GM19025 (cell line): Measurements from ENCODE around the gene SLC39A11.
"Not testable (repeated sequence)": the region's sequence is repeated elsewhere in the genome, so short reads cannot be mapped to it uniquely, and the experiment has no call there.

Experiments
- ATAC-seq: cut with Tn5 transposase; IDR thresholded peaks from one replicate; pipeline ENCODE4 v1.9.1; 2021; ENCODE audit warnings: mild to moderate bottlenecking, low read depth, moderate library complexity; ENCODE audit not compliant: unreplicated experiment

Gene SLC39A11

DNA sequence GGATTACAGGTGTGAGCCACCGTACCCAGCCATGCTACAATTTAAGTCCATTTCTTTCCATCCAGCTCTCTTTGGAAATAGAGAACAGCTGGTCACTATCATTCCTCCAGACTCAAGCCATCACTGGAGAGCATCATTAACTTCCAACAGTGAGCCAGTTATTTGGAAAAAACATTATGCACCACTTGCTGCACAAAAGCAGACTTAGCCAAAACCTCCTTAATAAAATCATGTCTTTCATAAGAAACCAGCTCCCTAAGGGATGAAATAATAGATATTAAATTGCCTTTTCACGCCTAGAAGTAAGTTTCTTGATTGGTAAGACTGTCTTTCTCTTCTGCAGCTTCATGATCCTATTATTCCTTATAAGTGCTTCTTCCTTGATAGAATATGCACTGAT lies 17.9 kb downstream of the SLC39A11 start:
- no peak for ATAC-seq

DNA sequence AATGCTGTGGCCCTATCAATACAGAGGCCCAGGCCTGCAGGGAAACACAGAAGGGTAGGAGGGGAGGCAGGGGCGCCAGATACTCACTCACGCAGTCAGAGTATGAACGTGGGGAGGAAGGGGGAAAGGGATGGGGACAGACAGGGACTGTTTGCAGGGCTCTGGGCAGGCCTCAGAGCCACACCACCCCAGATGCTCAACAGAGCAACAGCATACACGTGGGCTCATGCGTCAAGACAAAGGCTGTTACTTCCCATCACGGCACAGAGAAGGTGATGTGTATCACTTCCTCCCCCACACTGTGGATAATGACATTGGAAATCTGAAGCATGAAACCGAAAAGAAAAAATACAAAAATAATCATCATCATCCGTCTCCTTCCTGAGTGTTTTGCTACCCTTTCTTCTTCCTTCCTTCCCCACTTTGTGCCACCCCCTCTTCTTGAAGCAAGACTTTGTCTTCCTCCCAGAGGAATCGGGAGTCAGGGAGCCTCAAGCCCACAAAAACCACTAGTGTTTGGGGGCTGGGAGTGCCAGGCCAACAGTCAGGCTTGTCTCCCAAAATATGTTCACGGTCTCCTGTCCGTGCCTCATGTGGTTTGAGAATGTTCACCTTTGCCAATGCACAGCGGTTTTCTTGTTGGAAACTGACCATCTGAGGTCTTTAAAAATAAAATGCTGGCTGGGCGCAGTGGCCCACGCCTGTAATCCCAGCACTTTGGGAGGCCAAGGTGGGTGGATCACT lies 20.1 kb downstream of the SLC39A11 start:
- ATAC-seq, result no peak

DNA sequence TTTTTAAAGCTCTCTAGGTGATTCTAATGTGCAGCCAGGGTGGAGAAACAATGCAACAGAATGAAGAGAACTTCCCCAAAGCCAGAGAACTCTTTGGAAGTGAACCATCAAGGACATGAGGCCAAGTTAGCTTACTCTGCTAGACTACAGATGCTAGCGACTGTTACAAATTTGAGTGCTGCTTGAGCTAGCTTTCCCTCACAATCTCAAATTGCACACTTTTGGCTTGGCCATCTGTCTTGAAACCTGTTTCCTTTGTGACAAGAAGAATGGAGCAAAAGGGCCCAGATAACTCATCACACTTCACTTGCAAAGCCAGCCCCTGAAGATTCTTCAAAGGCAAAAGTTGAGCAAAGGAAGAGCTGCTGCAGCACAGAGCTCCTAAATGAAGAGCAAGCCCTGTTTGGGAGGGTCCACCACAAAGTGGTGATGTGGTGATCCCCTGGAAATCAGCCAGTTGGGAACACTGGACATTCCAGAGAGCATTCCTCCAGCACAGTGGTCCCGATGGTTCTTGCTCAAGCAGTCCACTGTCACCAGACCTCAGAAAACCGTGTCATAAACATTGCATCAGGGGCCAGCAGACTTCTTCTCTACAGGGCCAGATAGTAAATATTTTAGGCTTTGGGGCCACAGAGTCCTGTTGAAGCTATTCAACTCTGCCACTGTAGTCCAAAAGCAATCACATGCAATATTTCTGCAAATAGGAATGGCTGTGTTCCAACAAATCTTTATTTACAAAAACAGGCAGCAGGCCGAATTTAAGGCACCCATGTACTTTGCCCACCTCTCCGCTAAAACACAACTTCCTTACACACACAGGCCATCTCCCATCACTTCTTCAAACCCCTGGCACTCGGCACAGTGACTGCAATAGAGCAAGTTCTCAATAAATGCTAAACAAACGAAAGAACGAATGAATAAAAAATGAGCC lies 21.2 kb downstream of the SLC39A11 start:
- no peak for ATAC-seq

DNA sequence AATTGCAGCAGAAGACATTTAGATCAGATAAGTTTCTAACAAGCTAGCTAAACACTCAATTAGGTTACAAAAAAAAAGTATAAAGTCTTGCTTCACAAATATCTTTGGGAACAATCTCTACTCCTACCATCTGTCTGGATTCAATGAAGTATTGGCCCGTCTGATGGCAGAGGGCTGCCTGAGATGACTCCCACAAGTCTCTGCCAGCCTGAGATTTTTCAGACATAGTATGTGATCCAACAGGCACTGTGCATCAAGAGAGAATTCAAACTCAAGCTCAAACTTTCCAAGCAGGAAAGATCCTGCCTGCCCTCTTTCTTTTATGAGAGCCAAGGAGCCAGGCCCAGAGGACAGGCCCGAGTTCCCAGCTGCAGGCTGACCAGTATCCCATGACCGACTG lies 22.6 kb downstream of the SLC39A11 start:
- no peak for ATAC-seq

DNA sequence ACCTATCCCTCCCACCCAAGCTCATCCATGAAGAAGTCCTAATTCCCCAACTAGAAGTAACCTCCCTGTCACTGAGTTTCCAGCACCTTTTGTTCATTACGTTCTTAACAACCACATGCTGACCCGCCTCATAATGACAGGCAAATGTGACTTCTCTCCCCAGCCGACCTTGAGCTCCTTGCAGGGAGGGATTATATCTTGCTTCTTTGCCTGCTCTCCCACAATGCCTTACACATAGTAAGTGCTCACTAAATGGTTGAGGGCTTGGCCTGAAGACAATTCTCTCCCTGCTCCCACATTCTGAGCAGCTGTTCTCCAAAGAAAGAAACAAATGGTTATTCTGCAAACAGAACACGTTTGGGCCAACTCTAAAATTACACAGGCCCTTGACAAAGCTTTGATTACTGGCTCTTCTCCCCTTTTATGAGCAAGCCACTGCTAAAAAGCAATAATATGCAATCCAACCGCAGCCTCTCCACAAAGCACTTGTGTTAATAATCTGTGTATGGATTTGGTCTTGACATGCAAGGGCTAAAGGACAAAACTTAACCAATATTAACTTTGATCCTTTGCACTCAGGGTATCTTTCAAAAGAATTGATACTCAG lies 23.2 kb downstream of the SLC39A11 start:
- no peak for ATAC-seq

DNA sequence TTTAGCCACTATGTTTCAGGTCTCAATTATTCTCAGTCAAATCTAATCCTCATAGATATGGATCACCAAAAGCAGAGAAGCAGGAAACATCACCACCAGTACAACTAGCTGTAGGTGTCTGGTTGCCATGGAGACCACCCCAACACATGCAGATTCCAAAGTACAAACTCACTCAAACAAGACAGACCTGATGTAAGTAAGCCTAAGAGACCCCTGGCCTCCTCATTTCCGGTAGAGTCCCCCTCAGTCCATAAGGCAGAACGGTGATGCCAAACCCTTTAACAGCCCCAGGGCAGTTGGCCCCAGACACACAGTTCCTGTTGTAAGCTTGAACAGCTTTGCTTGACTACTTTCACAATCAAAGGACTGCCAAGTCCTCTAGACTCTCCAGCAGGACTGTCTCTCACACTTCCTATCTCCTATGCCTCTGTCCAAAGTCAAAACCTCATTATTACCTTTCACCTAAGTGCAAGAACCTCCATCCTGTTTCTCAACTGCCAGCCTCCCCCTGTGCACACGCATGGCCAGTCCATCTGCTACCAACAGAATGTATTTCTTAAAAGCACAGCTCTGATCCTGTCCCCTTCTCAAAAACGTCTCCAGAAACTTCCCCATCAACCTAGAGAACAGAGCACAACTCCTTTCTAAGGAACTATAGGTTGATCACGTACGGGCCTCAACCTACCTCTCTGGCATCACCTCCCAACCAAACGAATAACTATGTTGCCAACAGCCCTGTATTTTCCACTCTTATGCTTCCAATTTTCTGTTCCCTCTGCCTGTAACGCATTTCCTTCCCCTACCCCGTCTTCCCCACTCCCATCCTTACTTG lies 23.9 kb downstream of the SLC39A11 start:
- ATAC-seq, result no peak

DNA sequence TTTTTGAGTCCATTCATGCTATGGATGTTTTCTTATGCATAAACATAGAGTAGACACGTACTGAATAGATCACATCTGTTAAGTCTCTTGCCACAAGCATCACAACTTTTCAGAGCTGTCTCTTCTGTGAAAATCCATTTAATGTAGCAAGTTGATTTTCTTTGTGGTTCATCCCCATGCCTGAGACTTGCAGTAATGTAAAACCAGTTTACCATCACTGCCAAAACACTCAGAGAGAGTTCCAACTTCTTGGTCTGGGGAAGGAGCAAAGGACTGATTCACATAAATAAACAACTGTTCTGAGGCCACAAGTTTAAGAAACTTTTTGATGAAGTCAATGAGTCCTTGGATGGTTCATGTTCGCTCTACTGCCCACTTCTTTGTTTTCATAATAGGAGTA lies 24.8 kb downstream of the SLC39A11 start:
- ATAC-seq, result not testable (repeated sequence)

DNA sequence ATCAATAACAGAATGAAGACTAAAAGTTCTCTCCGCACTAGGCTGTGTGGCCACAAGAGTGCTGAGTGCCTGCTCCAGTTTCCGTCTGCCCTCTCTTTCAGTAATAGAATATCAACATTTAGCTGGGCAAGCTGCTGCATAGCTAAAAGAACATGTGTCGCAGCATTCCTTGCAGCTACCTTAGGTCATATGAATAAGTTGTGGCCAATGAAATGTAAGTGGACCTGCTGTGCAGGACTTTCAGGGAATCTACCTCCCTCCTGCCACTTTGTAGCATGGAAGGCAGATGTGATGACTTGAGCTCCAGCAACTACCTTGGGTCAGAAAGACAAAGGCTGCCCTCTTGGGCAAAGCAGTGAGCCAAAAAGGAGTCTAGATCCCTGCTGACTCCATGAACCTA lies 25.4 kb downstream of the SLC39A11 start:
- no peak for ATAC-seq

DNA sequence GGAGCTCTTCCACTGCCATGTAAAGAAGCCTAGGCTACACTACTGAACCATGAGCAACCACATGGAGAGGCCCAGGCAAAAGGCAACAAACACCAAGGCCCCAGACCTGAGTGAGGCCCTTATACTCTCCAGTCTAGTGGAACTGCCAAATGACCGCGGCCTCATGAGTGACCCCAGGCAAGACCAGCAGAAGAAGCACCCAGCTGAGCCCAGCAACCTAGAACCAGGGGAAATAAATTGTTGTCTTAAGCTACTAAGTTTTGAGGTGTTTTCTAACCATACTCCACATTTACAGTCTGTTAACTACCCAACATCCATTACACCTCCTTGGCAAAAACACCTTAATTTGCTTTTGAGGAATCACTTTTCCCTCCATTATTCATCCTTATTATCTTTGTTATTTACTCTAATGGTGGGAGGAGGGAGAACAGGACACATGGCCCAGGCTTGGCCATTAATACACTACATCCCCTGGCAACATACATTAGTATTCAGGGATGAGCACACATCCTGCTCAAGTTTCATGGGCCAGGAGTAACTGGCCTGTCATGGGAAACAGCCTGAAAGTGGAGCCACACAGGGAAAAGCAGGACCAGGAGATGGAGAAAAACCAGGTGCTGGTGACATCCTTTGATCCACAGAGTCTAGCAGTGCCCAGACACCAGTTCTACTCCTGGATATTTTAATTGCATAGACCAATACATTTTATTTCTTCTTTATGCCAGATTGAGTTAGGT lies 26.2 kb downstream of the SLC39A11 start:
- ATAC-seq, result no peak

DNA sequence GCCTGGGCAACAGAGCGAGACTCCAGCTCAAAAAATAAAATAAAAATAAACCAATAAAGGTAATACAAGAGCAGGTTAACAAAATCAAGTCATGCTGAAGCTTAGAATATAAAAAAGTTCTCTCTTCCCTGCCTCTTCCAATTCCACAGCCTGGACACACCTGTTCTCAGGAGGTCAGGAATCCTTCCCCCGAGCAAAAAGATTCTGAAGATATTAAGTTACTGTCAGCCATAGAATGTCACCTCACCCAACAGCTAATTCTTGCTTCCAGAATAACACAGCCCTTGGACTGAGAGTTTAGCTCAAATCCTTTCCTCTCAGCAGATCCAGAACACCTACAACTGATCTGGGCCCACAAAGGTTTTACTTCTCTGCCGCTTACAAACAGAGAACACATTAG lies 27.1 kb downstream of the SLC39A11 start:
- no peak for ATAC-seq

DNA sequence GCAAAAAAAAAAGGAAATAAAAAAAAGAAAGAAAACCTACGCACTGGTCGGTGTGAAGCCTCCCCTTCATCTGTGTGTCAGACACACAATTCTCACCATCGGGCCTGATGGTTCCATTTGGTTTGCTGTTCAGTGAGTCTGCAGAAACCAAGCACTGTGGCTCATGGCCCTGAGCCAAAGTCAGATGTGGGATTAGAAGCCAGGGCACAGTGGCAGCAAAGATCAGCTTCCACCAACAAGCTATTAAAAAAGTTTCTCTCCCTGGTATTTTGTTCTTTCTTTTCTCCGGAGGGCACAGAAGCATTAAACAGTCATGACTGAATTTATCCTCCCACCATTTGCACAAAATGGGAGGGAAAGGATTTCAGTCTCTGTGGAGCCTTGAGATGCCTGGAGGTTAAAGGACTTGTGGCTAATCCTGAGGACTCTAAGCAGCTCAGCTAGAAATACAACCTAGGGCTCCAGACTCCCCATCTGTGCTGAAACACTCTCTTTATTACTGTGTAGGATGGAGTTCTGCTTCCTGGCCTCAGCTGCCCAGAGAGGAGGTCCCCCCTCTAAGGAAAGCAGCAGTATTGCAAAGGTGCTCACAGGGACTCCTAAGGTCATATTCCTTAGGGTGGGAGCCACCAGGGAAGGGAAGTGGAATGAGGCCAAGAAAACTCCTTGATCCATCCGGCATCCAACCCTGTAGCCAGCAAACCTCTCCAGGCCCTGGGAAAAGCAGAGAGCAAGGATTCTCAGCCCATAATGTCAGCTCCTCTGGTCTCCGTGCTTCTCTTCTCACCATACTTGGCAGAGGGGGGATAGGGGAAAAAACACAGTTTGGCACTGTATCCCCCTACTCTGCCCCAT lies 28.2 kb downstream of the SLC39A11 start:
- ATAC-seq, result no peak

DNA sequence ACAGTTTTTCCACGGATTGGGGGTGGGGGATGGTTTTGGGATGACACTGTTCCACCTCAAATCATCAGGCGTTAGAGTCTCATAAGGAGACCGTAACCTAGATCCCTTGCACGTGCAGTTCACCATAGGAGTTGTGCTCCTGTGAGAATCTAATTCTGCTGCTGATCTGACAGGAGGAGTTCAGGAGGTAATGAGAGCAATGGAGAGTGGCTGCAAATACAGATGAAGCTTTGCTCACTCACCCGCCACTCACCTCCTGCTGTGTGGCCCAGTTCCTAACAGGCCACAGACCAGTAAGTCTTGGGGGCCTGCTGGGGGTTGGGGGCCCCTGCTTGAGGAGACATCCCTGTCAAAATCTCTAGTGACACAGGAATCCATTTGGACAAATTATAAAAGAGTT lies 29.8 kb downstream of the SLC39A11 start:
- no peak for ATAC-seq

DNA sequence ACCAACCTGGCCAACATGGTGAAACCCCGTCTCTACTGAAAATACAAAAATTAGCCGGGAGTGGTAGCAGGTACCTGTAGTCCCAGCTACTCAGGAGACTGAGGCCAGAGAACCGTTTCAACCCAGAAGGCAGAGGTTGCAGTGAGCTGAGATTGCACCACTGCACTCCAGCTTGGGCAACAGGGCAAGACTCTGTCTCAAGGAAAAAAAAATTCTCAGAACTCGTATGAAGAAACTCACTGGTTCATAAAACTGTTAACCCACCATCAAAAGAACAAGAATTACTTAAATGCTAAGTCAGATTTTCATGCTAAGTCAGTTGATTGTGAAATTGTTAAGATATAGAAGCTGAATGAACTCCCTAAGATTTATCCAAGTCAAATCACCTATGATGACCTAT lies 31.3 kb downstream of the SLC39A11 start:
- no peak for ATAC-seq

DNA sequence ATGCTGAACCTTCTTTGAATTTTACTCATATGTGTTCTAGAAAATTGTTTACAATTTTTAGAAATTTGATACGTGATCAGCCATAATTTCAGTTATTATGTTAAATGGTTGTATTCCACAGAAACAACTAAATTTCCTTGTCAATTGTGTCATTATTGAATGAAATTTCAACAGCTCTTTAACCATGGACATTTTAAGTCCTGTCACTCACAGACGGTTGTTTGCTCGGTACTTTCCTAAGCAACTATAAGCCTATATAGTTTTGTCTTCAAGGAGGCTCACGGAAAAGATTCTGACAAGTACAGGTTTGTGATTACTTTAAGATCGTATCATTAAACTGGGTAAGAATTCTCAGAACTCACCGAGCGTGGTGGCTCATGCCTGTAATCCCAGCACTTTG lies 31.8 kb downstream of the SLC39A11 start:
- no peak for ATAC-seq

DNA sequence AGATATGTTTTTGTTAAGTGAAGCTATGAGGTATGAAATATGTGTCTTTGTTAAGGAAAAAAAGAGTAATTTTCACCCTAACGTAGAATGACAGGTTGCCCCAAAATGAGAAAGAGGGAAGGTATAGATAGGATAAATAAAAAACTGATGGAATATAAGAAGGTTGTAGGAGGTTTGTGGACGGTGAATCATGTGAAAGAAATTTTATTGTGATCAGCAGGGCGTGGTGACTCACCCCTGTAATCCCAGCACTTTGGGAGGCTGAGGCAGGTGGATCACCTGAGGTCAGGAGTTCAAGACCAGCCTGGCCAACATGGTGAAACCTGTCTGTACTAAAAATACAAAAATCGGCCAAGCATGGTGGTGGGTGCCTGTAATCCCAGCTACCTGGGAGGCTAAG lies 32.8 kb downstream of the SLC39A11 start:
- ATAC-seq, result not testable (repeated sequence)

DNA sequence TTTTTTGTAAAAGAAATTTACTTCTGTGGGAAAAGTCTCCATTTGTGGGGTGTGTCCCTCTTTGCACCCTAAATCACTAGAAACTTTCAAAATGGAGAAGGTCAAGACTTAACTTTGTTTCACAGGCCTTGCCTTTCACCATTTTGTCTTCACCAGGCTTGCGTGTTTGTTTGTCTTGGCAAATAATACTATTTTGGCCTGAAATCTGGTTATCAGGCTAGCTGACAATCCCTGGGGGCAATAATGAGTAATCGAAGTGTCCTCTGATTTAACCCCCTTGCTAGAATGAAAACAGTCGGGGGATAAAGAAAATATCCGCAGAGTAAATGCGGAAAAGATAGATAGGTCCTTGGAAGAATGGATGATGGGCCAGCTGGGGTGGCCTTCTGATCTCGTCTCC lies 34.5 kb downstream of the SLC39A11 start:
- no peak for ATAC-seq

DNA sequence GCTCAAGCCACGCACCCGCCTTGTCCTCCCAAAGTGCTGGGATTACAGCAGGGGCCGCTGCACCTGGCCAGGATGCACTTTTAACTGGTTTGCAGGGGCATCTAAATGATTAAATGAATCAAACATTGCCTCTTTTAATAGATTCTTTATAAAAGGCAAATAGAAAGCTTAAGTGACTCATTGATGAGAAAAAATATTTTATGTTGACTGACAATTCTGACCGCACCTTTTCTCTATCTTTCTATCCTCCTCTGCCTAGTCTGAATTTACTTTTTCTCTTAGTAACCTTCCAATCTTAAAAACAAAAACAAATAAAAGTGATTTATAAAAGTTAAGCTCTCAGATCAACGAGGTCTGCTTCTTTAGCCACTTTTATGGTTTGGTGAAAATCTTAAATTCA lies 35.3 kb downstream of the SLC39A11 start:
- ATAC-seq, result no peak

DNA sequence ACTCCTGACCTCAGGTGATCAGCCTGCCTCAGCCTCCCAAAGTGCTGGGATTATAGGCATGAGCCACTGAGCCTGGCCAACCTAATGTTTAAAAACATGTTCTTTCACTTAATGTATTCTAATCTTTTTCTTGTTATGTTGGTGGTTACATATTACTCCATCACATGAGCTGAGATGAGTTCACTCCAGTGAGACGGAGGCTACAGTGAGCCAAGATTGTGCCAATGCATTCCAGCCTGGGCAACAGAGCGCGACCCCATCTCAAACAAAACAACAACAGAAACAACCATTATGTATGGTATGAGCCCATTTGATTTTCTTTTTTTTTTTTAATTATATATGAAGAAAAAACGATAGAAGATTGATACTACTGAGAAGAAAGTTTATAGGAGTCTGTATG lies 39.6 kb downstream of the SLC39A11 start:
- no peak for ATAC-seq

DNA sequence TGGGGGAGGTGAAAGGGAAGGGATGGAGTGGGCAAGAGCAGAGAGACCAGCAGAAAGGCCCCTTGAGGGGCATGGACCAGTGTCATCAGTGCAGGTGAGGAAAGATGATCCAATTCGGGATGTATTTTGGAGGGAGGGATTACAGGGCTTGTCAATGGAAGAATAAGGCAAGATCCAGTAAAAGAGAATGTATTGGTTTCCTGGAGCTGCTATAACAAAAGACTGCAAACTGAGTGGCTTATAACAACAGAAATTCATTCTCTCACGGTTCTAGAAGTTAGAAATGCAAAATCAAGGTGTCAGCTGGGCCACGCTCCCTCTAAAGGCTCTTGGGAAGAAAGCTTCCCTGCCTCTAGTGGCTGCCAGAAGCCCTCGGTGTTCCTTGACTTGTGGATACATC lies 41.7 kb downstream of the SLC39A11 start:
- no peak for ATAC-seq
